Heart right ventricle (tissue), 16 donors: Measurements from ENCODE around the gene UBAP1. TPM values are rescaled to one million over a fixed set of nuclear protein-coding genes. Genes with fewer than 3 reads are reported as not detected.
A peak's percentile ranks its signal among the peaks of the same experiment; 100 is the strongest.

Experiments used
- ATAC-seq, 8 donors: fragments of 200-7000 bp; cut with Tn5 transposase; one replicate each; pipeline ENCODE4 v1.9.1; 2020; ENCODE audit warnings: mild to moderate bottlenecking in 8 of 8, moderate library complexity in 8 of 8, moderate number of reproducible peaks in 1 of 8
- DNase-seq, 2 donors: peaks; one replicate each; pipeline ENCODE4 v3.0.0-alpha.2; 2020
- H3K27ac ChIP-seq, 10 donors: fragments of 200-600 bp; sonication (generic) in 2 of 10; one replicate each; pipeline versions ENCODE4 v1.5.0 to v1.8.0; 2020 to 2022; ENCODE audit warnings: mild to moderate bottlenecking in 3 of 10
- H3K27me3 ChIP-seq, 7 donors: fragments of 200-600 bp; one replicate each; pipeline ENCODE4 v1.8.0; 2021 to 2022; ENCODE audit warnings: mild to moderate bottlenecking in 2 of 7
- H3K36me3 ChIP-seq, 9 donors: fragments of 200-600 bp; sonication (generic) in 1 of 9; one replicate each; pipeline versions ENCODE4 v1.5.0 to v1.8.0; 2020 to 2022; ENCODE audit warnings: mild to moderate bottlenecking in 2 of 9
- H3K4me1 ChIP-seq, 9 donors: fragments of 200-600 bp; sonication (generic) in 1 of 9; one replicate each; pipeline versions ENCODE4 v1.5.0 to v1.8.0; 2020 to 2022; ENCODE audit warnings: mild to moderate bottlenecking in 4 of 9
- H3K4me3 ChIP-seq, 10 donors: fragments of 200-600 bp; sonication (generic) in 2 of 10; one replicate each; pipeline versions ENCODE4 v1.5.0 to v1.8.0; 2020 to 2022; ENCODE audit warnings: mild to moderate bottlenecking in 7 of 10, moderate library complexity in 2 of 10
- H3K9me3 ChIP-seq, 11 donors: fragments of 200-600 bp in 10 of 11; sonication (generic) in 2 of 11; one replicate each; pipeline versions ENCODE4 v1.5.0 to v1.8.0; 2013 to 2022; ENCODE audit warnings: mild to moderate bottlenecking in 2 of 11, control low read depth in 1 of 11, moderate library complexity in 1 of 11
- CTCF ChIP-seq, 9 donors: fragments of 200-600 bp; sonication (generic) in 2 of 9; IDR thresholded peaks; one replicate each; pipeline versions ENCODE4 v1.5.0 to v1.8.0; 2021 to 2022; ENCODE audit warnings: antibody characterized with exemption in 9 of 9, mild to moderate bottlenecking in 5 of 9, moderate library complexity in 1 of 9
- WGBS, 2 donors: extraction: QIAGEN DNeasy Blood & Tissue Kit; methylation state at CpG; one replicate each; pipeline ENCODE4 v1.1.7; 2013; ENCODE audit warnings: inconsistent platforms in 1 of 2; 5-methylcytosine and 5-hydroxymethylcytosine counted together
- intact Hi-C, 10 donors: fragments of 100-400 bp; cut with DNase I; formaldehyde crosslinking; loops; one replicate each; pipeline versions ENCODE4 v1.11.1 to v1.14.2; 2022
- polyA plus RNA-seq, 2 donors: library from polyadenylated mRNA; stranded (reverse); fragments of 200-250 nt; gene quantifications; one replicate each; pipeline ENCODE4 v1.2.3, GENCODE V29; 2013
- total RNA-seq, 10 donors: library from RNA; stranded (reverse); fragmentation: NEBNext Ultra II Directional in 3 of 10; extraction: Animal tissue kit (Norgen Biotek cat#: 25700) in 3 of 10; gene quantifications; one replicate each; pipeline versions ENCODE4 v1.2.1 to v1.2.4, GENCODE V29; 2021 to 2023
- donor health status: Arrhythmogenic right ventricular cardiomyopathy.
- donor health status: ischemic (EF 13 %, LVEDD 7.1; RV severe dilation, severe dysfunction).
- donor health status: healthy with polysubstance abuse.
- donor health status: DM: no; HTN: yes; CAD: no.
- donor health status: DM: no; HTN: no; CAD: no.
- donor health status: ischemic (EF 25% LVEDD 6.9; RV normal size, moderate dysfunction).
- donor health status: ischemic (EF 25% LVEDD 5.7; RV mildly dilated, moderate dysfunction).
- donor health status: healthy.
- donor health status: DM: yes; HTN: yes; CAD: no.
- donor health status: Ischemic cardiomyopathy.
- donor health status: ischemic (EF 35%, LVEDD 5.7; RV mildly dilated, moderate dysfunction).
- donor health status: nonischemic (EF 11% LVEDD 7.7; RV severe dilation, severe dysfunction).
- donor health status: DM: yes; HTN: yes; CAD: no.
- donor health status: PGD.
- donor health status: ischemic (EF 29% LVEDD 5.4; RV normal size, mild dysfunction).
- donor health status: nonischemic (EF 23%, LVEDD 6.1; RV moderate dilation, normal function).

UBAP1 gene
- total and polyA plus RNA-seq, 12 donors, result 18.4 to 54.2 (median 42.9) TPM

GRCh38 chr9:34200092-34200491 lies 21.2 kb downstream of the UBAP1 start:
- peaks cover 0 to 15% (median 0%) of the 10 kb centered on the region in 11 donors for H3K9me3 ChIP-seq
- DNase-seq (no peak), ATAC-seq (no peak)
- peaks cover 0 to 30% (median 7%) of the 10 kb centered on the region in 9 donors for H3K36me3 ChIP-seq
- 84 to 85% methylated on average over 2 of the region's 2 CpGs for WGBS, 2 donors
- no peak overlapping the region for H3K4me3 ChIP-seq
- no peaks in the 10 kb centered on the region for H3K27me3 ChIP-seq
- H3K27ac ChIP-seq, result peak overlapping the region in 1 of 10 donors; percentile 29
- intact Hi-C loops, result loop anchor here in 1 of 10 donors (10.0 kb wide), 1 partner anchor 55 kb away; no protein-coding TSS in a partner anchor
- peaks cover 3 to 67% (median 37%) of the 10 kb centered on the region in 9 donors for H3K4me1 ChIP-seq
- no peak for TF ChIP-seq CTCF (IDR thresholded peaks at IDR 0.05)

GRCh38 chr9:34203275-34203991 lies 24.6 kb downstream of the UBAP1 start:
- Histone ChIP-seq H3K27ac (peak overlapping the region in 3 of 10 donors; percentile 6 to 28 (median 13)), H3K4me1 (peaks cover 3 to 63% (median 33%) of the 10 kb centered on the region in 9 donors), H3K36me3 (peaks cover 0 to 15% (median 0%) of the 10 kb centered on the region in 9 donors), H3K9me3 (no peaks in the 10 kb centered on the region), H3K27me3 (no peaks in the 10 kb centered on the region), H3K4me3 (no peak overlapping the region)
- ATAC-seq, result no peak
- 53 to 58% methylated on average over 4 of the region's 4 CpGs for WGBS, 2 donors
- TF ChIP-seq CTCF (IDR thresholded peaks at IDR 0.05), result no peak
- no peak for DNase-seq
- intact Hi-C loops, result loop anchor here in 1 of 10 donors (10.0 kb wide), 1 partner anchor 59 kb away; no protein-coding TSS in a partner anchor

- DNase-seq, result no peak
- Histone ChIP-seq H3K27ac (peak overlapping the region in 4 of 10 donors; percentile 6 to 28 (median 18)), H3K27me3 (no peaks in the 10 kb centered on the region), H3K4me1 (peaks cover 3 to 56% (median 30%) of the 10 kb centered on the region in 9 donors), H3K36me3 (peaks cover 0 to 15% (median 0%) of the 10 kb centered on the region in 9 donors), H3K4me3 (no peak overlapping the region), H3K9me3 (no peaks in the 10 kb centered on the region)
- no peak for ATAC-seq
- 60% methylated on average over 6 of the region's 6 CpGs for WGBS, 2 donors
- TF ChIP-seq CTCF (IDR thresholded peaks at IDR 0.05), result no peak
- intact Hi-C loops, result loop anchor here in 1 of 10 donors (10.0 kb wide), 1 partner anchor 59 kb away; no protein-coding TSS in a partner anchor
Observed at GRCh38 chr9:34203992-34204635, 25.3 kb downstream of the UBAP1 start.

- no peak for DNase-seq
- Histone ChIP-seq H3K27me3 (no peaks in the 10 kb centered on the region), H3K27ac (no peak overlapping the region), H3K36me3 (peaks cover 0 to 15% (median 0%) of the 10 kb centered on the region in 9 donors), H3K4me3 (no peak overlapping the region), H3K9me3 (no peaks in the 10 kb centered on the region), H3K4me1 (peaks cover 3 to 47% (median 28%) of the 10 kb centered on the region in 9 donors)
- no peak for TF ChIP-seq CTCF (IDR thresholded peaks at IDR 0.05)
- intact Hi-C loops, result loop anchor here in 1 of 10 donors (10.0 kb wide), 1 partner anchor 60 kb away; no protein-coding TSS in a partner anchor
- no peak for ATAC-seq
Observed at GRCh38 chr9:34205102-34205501, 26.3 kb downstream of the UBAP1 start.
